Type B pancreatic cell (in vitro differentiated cells): ENCODE results near the gene C19orf81. TPM values are rescaled to one million over a fixed set of nuclear protein-coding genes. Genes with fewer than 3 reads are reported as not detected.

ENCODE experiments used
- total RNA-seq: library from RNA; stranded (reverse); gene quantifications from 2 replicates; pipeline ENCODE4 v1.2.1, GENCODE V29; 2021; ENCODE audit warnings: low replicate concordance

C19orf81 gene
- total RNA-seq, 1 donor from 2014 or later: 3.7 TPM

Other genes with a start within 250 kb of the C19orf81 start
- gene SPIB, start 230.5 kb upstream of the C19orf81 start, total RNA-seq: 2.6 and 3.0 TPM in 2 replicates
- gene MYBPC2, start 216.6 kb upstream of the C19orf81 start, total RNA-seq: 0.12 TPM in 1 of 2 replicates, not detected in the other
- gene EMC10, start 172.9 kb upstream of the C19orf81 start, total RNA-seq: 137 and 152 TPM in 2 replicates
- gene GARIN5A, start 172.6 kb upstream of the C19orf81 start, total RNA-seq: 1.9 and 5.2 TPM in 2 replicates
- gene JOSD2, start 138.3 kb upstream of the C19orf81 start, total RNA-seq: 16.2 and 23.2 TPM in 2 replicates
- not detected in 2 replicates for gene ASPDH, start 135.5 kb upstream of the C19orf81 start, total RNA-seq
- gene LRRC4B, start 81.0 kb upstream of the C19orf81 start, total RNA-seq: 0.38 and 21.7 TPM in 2 replicates
- gene SYT3, start 9.6 kb upstream of the C19orf81 start, total RNA-seq: 0.68 TPM in 1 of 2 replicates, not detected in the other
- 0.38 and 7.8 TPM in 2 replicates for gene SHANK1, start 70.4 kb downstream of the C19orf81 start, total RNA-seq
- gene CLEC11A, start 73.9 kb downstream of the C19orf81 start, total RNA-seq: 4.2 and 5.9 TPM in 2 replicates
- gene GPR32, start 121.0 kb downstream of the C19orf81 start, total RNA-seq: not detected in 2 replicates
- not detected in 2 replicates for gene ACP4, start 141.0 kb downstream of the C19orf81 start, total RNA-seq
- gene KLK1, start 174.3 kb downstream of the C19orf81 start, total RNA-seq: 1.5 and 2.9 TPM in 2 replicates
- gene KLK15, start 184.1 kb downstream of the C19orf81 start, total RNA-seq: 0.26 TPM in 1 of 2 replicates, not detected in the other
- gene KLK3, start 205.5 kb downstream of the C19orf81 start, total RNA-seq: not detected in 2 replicates
- 0.43 TPM in 1 of 2 replicates, not detected in the other for gene KLK2, start 224.0 kb downstream of the C19orf81 start, total RNA-seq